HepG2 (cell line): Measurements from ENCODE around the gene GCLM. TPM values are rescaled to one million over a fixed set of nuclear protein-coding genes. Genes with fewer than 3 reads are reported as not detected.

Experiments used
- ATAC-seq: fragments of 200-7000 bp; cut with Tn5 transposase; 3 replicates; pipeline ENCODE4 v1.9.1; 2020; ENCODE audit warnings: mild to moderate bottlenecking, moderate library complexity
- BruUV-seq: library from RNA; stranded (reverse); fragments of 400-500 nt; replicated peaks from 2 replicates; lab custom pipeline; 2021; lab: Mats Ljungman, UMichigan
- CTCF ChIA-PET: fragments of 300-600 bp; formaldehyde crosslinking; extraction: SDS; loops from one replicate; lab custom pipeline; 2021; ENCODE audit warnings: low total read pairs, inconsistent platforms, low intra/inter-chr PET ratio; lab: Yijun Ruan, JAX
- POLR2A ChIA-PET: fragments of 350-600 bp; sonication (Branson Sonifier 250); formaldehyde crosslinking; loops from one replicate; lab custom pipeline; 2020; ENCODE audit warnings: antibody characterized with exemption, inconsistent platforms; lab: Yijun Ruan, JAX
- DNase-seq: peaks from one replicate; pipeline ENCODE4 v3.0.0-alpha.2; 2015; ENCODE audit warnings: low spot score
- FAIRE-seq: peaks from 3 replicates; lab custom pipeline; 2011; peaks lifted over from hg19 to GRCh38; lab: Jason Lieb, UNC
- H2AFZ ChIP-seq: one replicate; pipeline ENCODE4 v1.6.1; 2011; ENCODE audit warnings: low read length, inconsistent platforms
- H3K27ac ChIP-seq: fragments of 300-600 bp; 3 replicates; pipeline ENCODE4 v1.8.0; 2011; ENCODE audit warnings: mixed run types, mild to moderate bottlenecking, mixed read lengths, low read length, inconsistent platforms; ENCODE audit not compliant: insufficient read depth; ENCODE audit errors: extremely low read length
- H3K27me3 ChIP-seq, 2 experiments: fragments of 200-600 bp in 1 of 2; 2 replicates in 1 of 2; 3 replicates in 1 of 2; pipeline versions ENCODE4 v1.6.0 to v1.8.0; 2011; ENCODE audit warnings: low read length in 2 of 2, mild to moderate bottlenecking in 2 of 2, moderate library complexity in 2 of 2, inconsistent platforms in 1 of 2; ENCODE audit not compliant: insufficient read depth in 2 of 2, control insufficient read depth in 1 of 2
- H3K36me3 ChIP-seq, 2 experiments: fragments of 200-600 bp in 1 of 2; replicated peaks in 1 of 2; 2 replicates in 1 of 2; 3 replicates in 1 of 2; pipeline versions ENCODE4 v1.5.1 to v1.8.0; 2011; ENCODE audit warnings: low read length in 2 of 2, inconsistent platforms in 1 of 2; ENCODE audit not compliant: insufficient read depth in 2 of 2, control insufficient read depth in 1 of 2
- H3K4me1 ChIP-seq: 2 replicates; pipeline ENCODE4 v1.5.1; 2012; ENCODE audit warnings: low read length, inconsistent platforms; ENCODE audit not compliant: insufficient read depth
- H3K4me2 ChIP-seq: 2 replicates; pipeline ENCODE4 v1.6.0; 2011; ENCODE audit warnings: low read depth, low read length, inconsistent platforms
- H3K4me3 ChIP-seq, 3 experiments: fragments of 200-600 bp in 1 of 3; sonication (generic), shearing (Covaris generic) in 1 of 3; replicated peaks in 1 of 3; 2 replicates each; pipeline ENCODE4 v1.5.1; 2011 to 2016; ENCODE audit warnings: low read length in 3 of 3, inconsistent platforms in 2 of 3, low read depth in 2 of 3, mild to moderate bottlenecking in 2 of 3, control low read depth in 1 of 3, mixed read lengths in 1 of 3; ENCODE audit not compliant: insufficient read depth in 1 of 3
- H3K79me2 ChIP-seq: one replicate; pipeline ENCODE4 v1.6.1; 2011; ENCODE audit warnings: low read length, inconsistent platforms; ENCODE audit not compliant: insufficient read depth
- H3K9ac ChIP-seq: 2 replicates; pipeline ENCODE4 v1.6.0; 2011; ENCODE audit warnings: mild to moderate bottlenecking, low read depth, low read length, inconsistent platforms; ENCODE audit not compliant: insufficient read depth
- H3K9me3 ChIP-seq: 2 replicates; pipeline ENCODE4 v1.5.1; 2012; ENCODE audit warnings: mild to moderate bottlenecking, low read length
- H4K20me1 ChIP-seq: 2 replicates; pipeline ENCODE4 v1.6.0; 2011; ENCODE audit warnings: inconsistent platforms, mild to moderate bottlenecking, low read length, moderate library complexity; ENCODE audit not compliant: insufficient read depth
- BCLAF1 ChIP-seq: fragments of 450-650 bp; IDR thresholded peaks from 2 replicates; pipeline ENCODE4 v1.6.1; 2017; ENCODE audit warnings: mild to moderate bottlenecking
- BHLHE40 ChIP-seq: IDR thresholded peaks from 2 replicates; pipeline ENCODE4 v1.6.1; 2011; ENCODE audit warnings: low read length, improper control_type of control experiment
- PAXIP1 ChIP-seq: sonication (generic); formaldehyde crosslinking; conservative IDR thresholded peaks from 2 replicates; pipeline ENCODE4 v1.4.0; 2020; ENCODE audit warnings: mild to moderate bottlenecking, missing genetic modification reagents, moderate library complexity
- SRY ChIP-seq: sonication (generic); formaldehyde crosslinking; IDR thresholded peaks from 2 replicates; pipeline ENCODE4 v1.8.0; 2022; ENCODE audit warnings: mild to moderate bottlenecking, missing genetic modification reagents
- TOE1 ChIP-seq: sonication (generic); formaldehyde crosslinking; IDR thresholded peaks from 2 replicates; pipeline ENCODE4 v1.4.0; 2020; ENCODE audit warnings: mild to moderate bottlenecking, missing genetic modification reagents
- YEATS4 ChIP-seq: sonication (generic); formaldehyde crosslinking; IDR thresholded peaks from 2 replicates; pipeline ENCODE4 v1.4.0; 2020; ENCODE audit warnings: missing genetic modification reagents, borderline replicate concordance
- ZFY ChIP-seq: sonication (generic); formaldehyde crosslinking; IDR thresholded peaks from 2 replicates; pipeline ENCODE4 v1.4.0; 2020; ENCODE audit warnings: missing genetic modification reagents
- ZNF777 ChIP-seq: sonication (generic); formaldehyde crosslinking; IDR thresholded peaks from 2 replicates; pipeline ENCODE4 v1.4.0; 2020; ENCODE audit warnings: missing genetic modification reagents
- WGBS: methylation state at CpG from one replicate; pipeline ENCODE4 v1.1.6; 2017; ENCODE audit warnings: low lambda C conversion rate; 5-methylcytosine and 5-hydroxymethylcytosine counted together
- in situ Hi-C: cut with HindIII; loops from 2 replicates; pipeline ENCODE4 v1.10.0; 2017; ENCODE audit warnings: low pct_unique_long_range_greater_than_20kb; ENCODE audit not compliant: extremely low pct_ligation_motif_present
- intact Hi-C: fragments of 100-400 bp; cut with micrococcal nuclease; formaldehyde crosslinking; loops from one replicate; pipeline ENCODE4 v1.10.0; 2022; ENCODE audit not compliant: unreplicated experiment
- polyA plus RNA-seq, 8 experiments: library from polyadenylated mRNA; depleted of rRNA in 3 of 8; stranded (reverse) in 7 of 8; unstranded in 1 of 8; fragments of >200 nt; fragmentation: Illumina TruSeq in 4 of 8; extraction: Trizol in 4 of 8; gene quantifications; 2 replicates each; pipeline versions ENCODE4 v1.2.1 to v1.2.3, GENCODE V29; 2011 to 2016; ENCODE audit warnings: low read depth in 4 of 8, missing spikeins in 1 of 8, mixed read lengths in 1 of 8; ENCODE audit not compliant: insufficient read depth in 1 of 8
- total RNA-seq, 5 experiments: library from RNA; depleted of rRNA; stranded (reverse); fragments of >200 nt; fragmentation: Illumina TruSeq; extraction: Trizol; gene quantifications; 2 replicates each; pipeline ENCODE4 v1.2.3, GENCODE V29; 2016; ENCODE audit warnings: low read depth in 1 of 5

Gene GCLM
- total and polyA plus RNA-seq, 2 of the 13 experiments (the other 11 are each of a cell fraction or from before 2014, with no cell fraction given) = 8.7 to 29.9 TPM

GRCh38 chr1:93925206-93925605 lies 16.0 kb upstream of the GCLM start:
- 59% methylated on average over 3 of the region's 3 CpGs for WGBS
- no peak overlapping the region for H2AFZ ChIP-seq
- TF ChIP-seq TOE1 (CRISPR knock-in tag) = no peak
- no peak for TF ChIP-seq YEATS4
- TF ChIP-seq ZFY = no peak
- no peak for TF ChIP-seq ZNF777 (CRISPR knock-in tag)
- TF ChIP-seq BCLAF1 = no peak
- no peak for TF ChIP-seq PAXIP1 (CRISPR knock-in tag)
- no peak for TF ChIP-seq BHLHE40
- TF ChIP-seq SRY (CRISPR knock-in tag) = no peak
- TF ChIP-seq, all 625 proteins: peak for 0
- CTCF ChIA-PET = no interaction called here
- BruUV-seq = no TSS peak
- ATAC-seq = no peak
- no peak overlapping the region for H3K4me3 ChIP-seq
- in situ Hi-C loops (no loop called here), intact Hi-C loops (no loop called here)
- H3K36me3 ChIP-seq = no peaks in the 10 kb centered on the region
- H4K20me1 ChIP-seq = no peaks in the 10 kb centered on the region
- no peaks in the 10 kb centered on the region for H3K79me2 ChIP-seq
- no peak overlapping the region for H3K9ac ChIP-seq
- H3K4me2 ChIP-seq = no peak overlapping the region
- no peaks in the 10 kb centered on the region for H3K9me3 ChIP-seq
- no peaks in the 10 kb centered on the region; a peak in 1 of 5 replicates for H3K27me3 ChIP-seq
- DNase-seq = no peak
- FAIRE-seq = no peak
- H3K27ac ChIP-seq = no peak overlapping the region
- no peaks in the 10 kb centered on the region for H3K4me1 ChIP-seq
- POLR2A ChIA-PET = no interaction called here
